Measurements from ENCODE around the gene ACP7. TPM values are rescaled to one million over a fixed set of nuclear protein-coding genes. Genes with fewer than 3 reads are reported as not detected.
"Not testable (repeated sequence)": the region's sequence is repeated elsewhere in the genome, so short reads cannot be mapped to it uniquely, and the experiment has no call there.

The ACP7 gene
- total and polyA plus RNA-seq, 8 donors: 0.09 to 0.42 (median 0.11) TPM; not detected in 5

DNA sequence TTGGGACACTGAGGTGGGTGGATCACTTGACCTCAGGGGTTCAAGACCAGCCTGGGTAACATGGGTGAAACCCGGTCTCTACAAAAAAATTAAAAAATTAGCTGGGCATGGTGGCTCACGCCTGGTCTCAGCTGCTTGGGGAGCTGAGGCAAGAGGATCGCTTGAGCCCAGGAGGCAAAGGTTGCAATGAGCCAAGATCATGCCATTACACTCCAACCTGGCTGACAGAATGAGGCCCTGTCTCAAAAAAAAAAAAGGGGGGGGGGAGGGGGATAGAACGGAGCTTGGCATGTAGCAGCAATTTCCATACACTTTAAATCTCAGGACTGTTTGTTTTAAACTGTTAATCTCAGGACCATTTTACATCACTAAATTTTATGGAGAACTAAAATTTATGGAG, 2.2 kb downstream of the ACP7 start:
- Histone ChIP-seq H3K27ac (no peak overlapping the region), H3K4me3 (no peak overlapping the region), H3K36me3 (no peaks in the 10 kb centered on the region), H3K9me3 (no peaks in the 10 kb centered on the region), H3K27me3 (peaks cover 0 to 13% (median 0%) of the 10 kb centered on the region in 4 donors), H3K4me1 (no peaks in the 10 kb centered on the region)
- 60 to 75% methylated on average over 4 of the region's 4 CpGs for WGBS, 2 donors
- DNase-seq: no peak
- no peak for ATAC-seq
- FAIRE-seq: no peak
- TF ChIP-seq, protein P1, sequence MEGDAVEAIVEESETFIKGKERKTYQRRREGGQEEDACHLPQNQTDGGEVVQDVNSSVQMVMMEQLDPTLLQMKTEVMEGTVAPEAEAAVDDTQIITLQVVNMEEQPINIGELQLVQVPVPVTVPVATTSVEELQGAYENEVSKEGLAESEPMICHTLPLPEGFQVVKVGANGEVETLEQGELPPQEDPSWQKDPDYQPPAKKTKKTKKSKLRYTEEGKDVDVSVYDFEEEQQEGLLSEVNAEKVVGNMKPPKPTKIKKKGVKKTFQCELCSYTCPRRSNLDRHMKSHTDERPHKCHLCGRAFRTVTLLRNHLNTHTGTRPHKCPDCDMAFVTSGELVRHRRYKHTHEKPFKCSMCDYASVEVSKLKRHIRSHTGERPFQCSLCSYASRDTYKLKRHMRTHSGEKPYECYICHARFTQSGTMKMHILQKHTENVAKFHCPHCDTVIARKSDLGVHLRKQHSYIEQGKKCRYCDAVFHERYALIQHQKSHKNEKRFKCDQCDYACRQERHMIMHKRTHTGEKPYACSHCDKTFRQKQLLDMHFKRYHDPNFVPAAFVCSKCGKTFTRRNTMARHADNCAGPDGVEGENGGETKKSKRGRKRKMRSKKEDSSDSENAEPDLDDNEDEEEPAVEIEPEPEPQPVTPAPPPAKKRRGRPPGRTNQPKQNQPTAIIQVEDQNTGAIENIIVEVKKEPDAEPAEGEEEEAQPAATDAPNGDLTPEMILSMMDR (IDR thresholded peaks at IDR 0.05): no peak
- intact Hi-C loops (cut with DNase I): no loop called here

DNA sequence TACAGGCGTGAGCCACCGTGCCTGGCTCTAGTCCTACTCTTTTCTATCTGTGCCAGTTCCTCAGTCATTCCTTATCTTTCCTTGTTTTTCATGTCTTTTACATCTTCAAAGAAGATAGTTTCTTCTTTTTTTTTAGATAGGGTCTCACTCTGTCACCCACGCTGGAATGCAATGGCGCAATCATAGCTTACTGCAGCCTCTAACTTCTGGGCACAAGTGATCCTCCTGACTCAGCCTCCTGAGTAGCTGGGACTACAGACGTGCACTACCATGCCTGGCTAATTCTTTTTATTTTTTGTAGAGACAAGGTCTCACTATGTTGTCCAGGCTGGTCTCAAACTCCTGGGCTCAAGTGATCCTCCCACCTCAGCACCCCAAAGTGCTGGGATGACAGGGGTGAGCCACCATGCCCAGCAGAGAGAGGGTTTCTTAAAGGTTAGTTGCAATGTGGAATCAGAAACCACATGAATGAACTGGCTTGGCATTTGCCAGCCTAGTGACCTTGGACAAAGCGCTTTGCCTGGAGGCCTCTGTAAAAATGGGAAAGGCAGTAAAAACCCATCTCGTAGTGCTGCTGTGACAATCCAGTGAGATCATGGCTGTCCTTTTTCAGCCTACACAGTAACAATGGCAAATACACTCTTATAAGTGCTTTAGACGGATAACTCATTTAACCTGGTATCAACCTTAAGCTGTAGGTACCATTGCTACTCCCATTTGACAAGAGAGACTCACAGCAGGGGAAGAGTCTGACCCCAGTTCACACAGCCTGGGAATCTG, 3.9 kb downstream of the ACP7 start:
- FAIRE-seq (no peak), DNase-seq (no peak), ATAC-seq (no peak)
- Histone ChIP-seq H3K36me3 (no peaks in the 10 kb centered on the region), H3K27ac (no peak overlapping the region), H3K4me1 (no peaks in the 10 kb centered on the region), H3K4me3 (no peak overlapping the region), H3K9me3 (no peaks in the 10 kb centered on the region), H3K27me3 (peaks cover 0 to 10% (median 0%) of the 10 kb centered on the region in 4 donors)
- TF ChIP-seq, protein P1 (IDR thresholded peaks at IDR 0.05): no peak
- intact Hi-C loops (cut with DNase I): no loop called here
- WGBS, 2 donors: 69 to 78% methylated on average over 8 of the region's 8 CpGs

DNA sequence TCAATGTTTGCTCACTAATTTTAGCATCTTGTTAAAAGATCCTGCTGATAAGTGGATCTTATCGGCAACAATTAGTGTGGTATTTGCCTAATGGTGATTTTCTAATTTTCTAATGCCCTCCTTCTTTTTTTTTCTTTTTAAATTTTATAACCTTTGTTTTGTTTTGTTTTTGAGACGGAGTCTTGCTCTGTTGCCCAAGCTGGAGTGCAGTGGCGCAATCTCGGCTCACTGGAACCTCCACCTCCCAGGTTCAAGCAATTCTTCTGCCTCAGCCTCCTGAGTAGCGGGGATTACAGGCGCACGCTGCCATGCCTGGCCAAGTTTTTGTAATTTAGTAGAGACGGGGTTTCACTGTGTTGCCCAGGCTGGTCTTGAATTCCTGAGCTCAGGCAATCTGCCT, 5.8 kb downstream of the ACP7 start:
- H3K27me3 ChIP-seq; H3K36me3 ChIP-seq; H3K9me3 ChIP-seq; ATAC-seq; H3K4me3 ChIP-seq; DNase-seq; intact Hi-C loops (cut with DNase I); FAIRE-seq; H3K27ac ChIP-seq; H3K4me1 ChIP-seq: not testable (repeated sequence)
- 75 to 83% methylated on average over 8 of the region's 8 CpGs for WGBS, 2 donors

DNA sequence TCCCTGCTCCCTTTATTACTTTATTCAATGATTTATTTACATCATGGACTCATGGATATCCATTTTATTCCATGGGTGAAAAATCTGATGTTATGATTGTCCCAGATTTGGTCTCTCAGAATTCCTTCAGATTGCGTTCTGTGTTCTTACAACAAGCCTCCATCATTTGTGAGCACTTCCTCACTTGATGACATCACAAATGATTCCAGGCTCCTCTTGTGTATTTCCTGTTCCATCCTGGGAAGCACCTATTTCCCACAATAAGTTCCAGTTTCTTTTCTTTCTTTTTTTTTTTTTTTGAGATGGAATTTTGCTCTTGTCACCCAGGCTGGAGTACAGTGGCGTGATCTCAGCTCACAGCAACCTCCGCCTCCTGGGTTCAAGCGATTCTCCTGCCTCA, 6.7 kb downstream of the ACP7 start:
- Histone ChIP-seq H3K36me3 (no peaks in the 10 kb centered on the region), H3K27me3 (no peaks in the 10 kb centered on the region), H3K4me3 (no peak overlapping the region), H3K27ac (no peak overlapping the region), H3K4me1 (no peaks in the 10 kb centered on the region), H3K9me3 (no peaks in the 10 kb centered on the region)
- TF ChIP-seq, protein P1 (IDR thresholded peaks at IDR 0.05): no peak
- DNase-seq: no peak
- FAIRE-seq: no peak
- no peak for ATAC-seq
- intact Hi-C loops (cut with DNase I): no loop called here
- 84 to 89% methylated on average over 4 of the region's 4 CpGs for WGBS, 2 donors

DNA sequence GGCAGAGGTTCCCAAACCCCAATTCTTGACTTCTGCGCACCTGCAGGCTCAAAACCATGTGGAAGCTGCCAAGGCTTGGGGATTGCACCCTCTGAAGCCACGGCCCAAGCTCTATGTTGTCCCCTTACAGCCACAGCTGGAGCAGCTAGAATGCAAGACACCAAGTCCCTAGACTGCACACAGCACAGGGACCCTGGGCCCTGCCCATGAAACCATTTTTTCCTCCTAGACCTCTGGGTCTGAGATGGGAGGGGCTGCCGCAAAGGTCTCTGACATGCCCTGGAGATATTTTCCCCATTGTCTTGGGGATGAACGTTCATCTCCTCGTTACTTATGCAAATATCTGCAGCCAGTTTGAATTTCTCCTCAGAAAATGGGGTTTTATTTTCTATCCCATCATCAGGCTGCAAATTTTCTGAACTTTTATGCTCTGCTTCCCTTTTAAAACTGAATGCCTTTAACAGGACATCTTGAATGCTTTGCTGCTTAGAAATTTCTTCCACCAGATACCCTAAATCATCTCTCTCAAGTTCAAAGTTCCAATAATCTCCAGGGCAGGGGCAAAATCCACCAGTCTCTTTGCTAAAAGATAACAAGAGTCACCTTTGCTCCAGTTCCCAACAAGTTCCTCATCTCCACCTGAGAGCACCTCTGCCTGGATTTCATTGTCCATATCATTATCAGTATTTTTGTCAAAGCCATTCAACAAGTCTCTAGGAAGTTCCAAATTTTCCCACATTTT, 11.8 kb downstream of the ACP7 start:
- intact Hi-C loops (cut with DNase I); FAIRE-seq; DNase-seq; H3K9me3 ChIP-seq; H3K27ac ChIP-seq; ATAC-seq; H3K36me3 ChIP-seq; H3K27me3 ChIP-seq; H3K4me3 ChIP-seq; H3K4me1 ChIP-seq: not testable (repeated sequence)
- WGBS, 2 donors: 74 to 80% methylated on average over 5 of the region's 5 CpGs

DNA sequence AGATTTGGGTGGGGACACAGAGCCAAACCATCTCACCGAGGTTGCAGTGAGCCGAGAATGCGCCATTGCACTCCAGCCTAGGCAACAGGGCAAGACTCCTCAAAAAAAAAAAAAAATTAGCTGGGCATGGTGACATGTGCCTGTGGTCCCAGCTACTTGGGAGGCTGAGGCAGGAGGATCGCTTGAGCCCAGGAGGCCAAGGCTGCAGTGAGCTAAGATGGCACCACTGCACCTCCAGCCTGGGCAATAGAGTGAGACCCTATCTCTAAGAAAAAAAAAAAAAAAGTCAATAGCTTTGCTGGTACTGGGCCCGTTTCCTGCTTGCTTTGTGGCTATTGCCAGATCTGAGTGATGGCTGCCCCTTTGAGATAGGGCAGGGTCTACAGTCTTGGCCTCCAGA, 13.1 kb downstream of the ACP7 start:
- Histone ChIP-seq H3K27ac (no peak overlapping the region), H3K4me1 (no peaks in the 10 kb centered on the region), H3K27me3 (peaks cover 0 to 9% (median 0%) of the 10 kb centered on the region in 4 donors), H3K36me3 (no peaks in the 10 kb centered on the region), H3K4me3 (no peak overlapping the region), H3K9me3 (no peaks in the 10 kb centered on the region)
- DNase-seq: no peak
- no peak for FAIRE-seq
- ATAC-seq: no peak
- TF ChIP-seq, protein P1 (IDR thresholded peaks at IDR 0.05): no peak
- 69 to 82% methylated on average over 5 of the region's 5 CpGs for WGBS, 2 donors
- intact Hi-C loops (cut with DNase I): no loop called here
